ENCODE results near the gene FFAR3.

GRCh38 chr19:35400773-35401100 lies 42.5 kb downstream of the FFAR3 start:
- no peak for TF ChIP-seq POLR2A (IDR thresholded peaks at IDR 0.05)
- no peak for TF ChIP-seq CTCF (IDR thresholded peaks at IDR 0.05)

Data from body of pancreas (tissue), 4 donors.